GM19238 (cell line): ENCODE results near the gene TMEM231.
"Not testable (repeated sequence)": the region's sequence is repeated elsewhere in the genome, so short reads cannot be mapped to it uniquely, and the experiment has no call there.

ENCODE experiments used
- DNase-seq: peaks from one replicate; pipeline ENCODE4 v3.0.0; 2011; ENCODE audit warnings: low spot score; ENCODE audit not compliant: insufficient read length

The TMEM231 gene

GRCh38 chr16:75566758-75567255 lies 10.8 kb upstream of the TMEM231 start:
- DNase-seq: no peak

GRCh38 chr16:75566040-75566757 lies 10.1 kb upstream of the TMEM231 start, which contains the start of gene GABARAPL2:
GABARAPL2 (plus strand) TSS chr16:75566379; CDS start chr16:75566487, 108 bp downstream.
- DNase-seq: peak; percentile 78

GRCh38 chr16:75565640-75566039 lies 9.6 kb upstream of the TMEM231 start:
- no peak for DNase-seq

- DNase-seq: no peak
Measured at GRCh38 chr16:75559564-75560372, 3.7 kb upstream of the TMEM231 start.

GRCh38 chr16:75558846-75559401 lies 2.9 kb upstream of the TMEM231 start:
- no peak for DNase-seq

- DNase-seq: no peak
Measured at GRCh38 chr16:75556431-75556950, 439 bp upstream of the TMEM231 start.

GRCh38 chr16:75555213-75555706 lies 792 bp downstream of the TMEM231 start:
- peak; percentile 33 for DNase-seq

- no peak for DNase-seq
Measured at GRCh38 chr16:75552951-75553350, 3.1 kb downstream of the TMEM231 start.

- DNase-seq: peak; percentile 56
Measured at GRCh38 chr16:75550211-75550662, 5.8 kb downstream of the TMEM231 start.

- not testable (repeated sequence) for DNase-seq
Measured at GRCh38 chr16:75548456-75548855, 7.6 kb downstream of the TMEM231 start.

GRCh38 chr16:75546293-75546692 lies 9.8 kb downstream of the TMEM231 start:
- no peak for DNase-seq

GRCh38 chr16:75545879-75546278 lies 10.2 kb downstream of the TMEM231 start:
- not testable (repeated sequence) for DNase-seq

- not testable (repeated sequence) for DNase-seq
Measured at GRCh38 chr16:75542462-75542861, 13.6 kb downstream of the TMEM231 start.

GRCh38 chr16:75541236-75541635 lies 14.8 kb downstream of the TMEM231 start:
- DNase-seq: no peak

GRCh38 chr16:75538882-75539565 lies 17.0 kb downstream of the TMEM231 start:
- DNase-seq: not testable (repeated sequence)

GRCh38 chr16:75537776-75538175 lies 18.3 kb downstream of the TMEM231 start:
- DNase-seq: no peak

- no peak for DNase-seq
Measured at GRCh38 chr16:75535901-75536300, 20.2 kb downstream of the TMEM231 start, which contains the start of gene CHST5. CHST5 (minus strand) TSS chr16:75536108; CDS start chr16:75530384, 5,724 bp downstream.

- DNase-seq: no peak
Measured at GRCh38 chr16:75535211-75535843, 20.7 kb downstream of the TMEM231 start.

GRCh38 chr16:75534560-75535205 lies 21.4 kb downstream of the TMEM231 start:
- DNase-seq: no peak

GRCh38 chr16:75532791-75533190 lies 23.3 kb downstream of the TMEM231 start:
- DNase-seq: no peak
